Breast epithelium (tissue), 4 donors: ENCODE data around the gene RPL13A. TPM values are rescaled to one million over a fixed set of nuclear protein-coding genes. Genes with fewer than 3 reads are reported as not detected.

Experiments
- DNase-seq, 2 donors: peaks; one replicate each; pipeline ENCODE4 v3.0.0-alpha.2; 2019; ENCODE audit warnings: low spot score in 2 of 2
- H3K27ac ChIP-seq, 2 donors: fragments of 200-600 bp; sonication (generic) in 1 of 2; one replicate each; pipeline ENCODE4 v1.5.1; 2016 to 2019; ENCODE audit warnings: mild to moderate bottlenecking in 1 of 2
- H3K27me3 ChIP-seq, 2 donors: fragments of 200-600 bp; sonication (generic) in 1 of 2; one replicate each; pipeline versions ENCODE4 v1.5.1 to v1.6.0; 2017 to 2019; ENCODE audit warnings: control low read depth in 1 of 2, mild to moderate bottlenecking in 1 of 2
- H3K36me3 ChIP-seq: fragments of 200-600 bp; one replicate; pipeline ENCODE4 v1.5.1; 2019
- H3K4me1 ChIP-seq, 2 donors: fragments of 200-600 bp; sonication (generic); one replicate each; pipeline ENCODE4 v1.5.1; 2016 to 2019; ENCODE audit warnings: control low read depth in 1 of 2
- H3K4me3 ChIP-seq, 3 donors: fragments of 200-600 bp; sonication (generic); 1 replicate in 2 of 3; 2 replicates in 1 of 3; pipeline ENCODE4 v1.5.1; 2016 to 2019; ENCODE audit warnings: mild to moderate bottlenecking in 3 of 3, moderate library complexity in 2 of 3
- H3K9me3 ChIP-seq, 2 donors: fragments of 200-600 bp; sonication (generic) in 1 of 2; one replicate each; pipeline ENCODE4 v1.5.1; 2016 to 2019; ENCODE audit warnings: control low read depth in 1 of 2
- POLR2A ChIP-seq: fragments of 450-650 bp; IDR thresholded peaks from one replicate; pipeline ENCODE4 v1.6.1; 2016; ENCODE audit warnings: antibody characterized with exemption, mild to moderate bottlenecking, moderate library complexity
- POLR2AphosphoS5 ChIP-seq, 3 donors: sonication (generic); formaldehyde crosslinking; IDR thresholded peaks; one replicate each; pipeline ENCODE4 v1.6.1; 2017; ENCODE audit warnings: antibody characterized with exemption in 3 of 3
- intact Hi-C: fragments of 100-400 bp; cut with DNase I; formaldehyde crosslinking; loops from one replicate; pipeline ENCODE4 v1.15.1; 2023; ENCODE audit warnings: low total_unique reads
- total RNA-seq, 3 donors: library from RNA; depleted of rRNA; stranded (reverse); fragments of >200 nt; gene quantifications; one replicate each; pipeline ENCODE4 v1.1.0, GENCODE V29; 2016
- TF ChIP-seq, protein P1 (sequence below), 3 donors: fragments of 450-650 bp; IDR thresholded peaks; one replicate each; pipeline ENCODE4 v1.5.1; 2016 to 2017; ENCODE audit warnings: antibody characterized with exemption in 3 of 3, mild to moderate bottlenecking in 3 of 3, moderate library complexity in 3 of 3

The RPL13A gene
- total RNA-seq, 3 donors from 2014 or later = 3,591 to 5,468 (median 4,346) TPM

DNA sequence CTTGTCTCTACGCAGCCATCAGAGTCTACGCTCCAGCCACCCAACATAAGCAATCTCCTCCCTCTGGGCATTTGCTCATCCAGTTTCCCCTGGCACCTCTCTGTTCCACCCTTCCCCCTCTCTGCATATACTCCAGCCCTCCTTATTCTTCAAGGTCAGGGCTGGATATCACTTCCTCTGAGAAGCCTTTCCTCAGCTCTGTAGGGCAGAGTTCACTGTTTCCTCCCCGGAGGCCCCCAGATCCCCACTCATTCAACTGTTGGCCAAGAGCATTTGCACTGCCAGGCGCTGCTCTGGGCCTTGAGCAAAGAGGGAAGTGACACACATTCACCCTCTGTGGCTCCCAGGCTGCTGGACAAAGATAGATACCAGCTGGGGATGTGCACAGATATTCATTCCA is 28.4 kb downstream of the RPL13A start:
- intact Hi-C loops = loop anchor here (5.0 kb wide), 1 partner anchor 37 kb away; no protein-coding TSS in a partner anchor
- no peak for TF ChIP-seq POLR2A
- no peak for TF ChIP-seq POLR2AphosphoS5 (IDR thresholded peaks at IDR 0.05)
- TF ChIP-seq, protein P1, sequence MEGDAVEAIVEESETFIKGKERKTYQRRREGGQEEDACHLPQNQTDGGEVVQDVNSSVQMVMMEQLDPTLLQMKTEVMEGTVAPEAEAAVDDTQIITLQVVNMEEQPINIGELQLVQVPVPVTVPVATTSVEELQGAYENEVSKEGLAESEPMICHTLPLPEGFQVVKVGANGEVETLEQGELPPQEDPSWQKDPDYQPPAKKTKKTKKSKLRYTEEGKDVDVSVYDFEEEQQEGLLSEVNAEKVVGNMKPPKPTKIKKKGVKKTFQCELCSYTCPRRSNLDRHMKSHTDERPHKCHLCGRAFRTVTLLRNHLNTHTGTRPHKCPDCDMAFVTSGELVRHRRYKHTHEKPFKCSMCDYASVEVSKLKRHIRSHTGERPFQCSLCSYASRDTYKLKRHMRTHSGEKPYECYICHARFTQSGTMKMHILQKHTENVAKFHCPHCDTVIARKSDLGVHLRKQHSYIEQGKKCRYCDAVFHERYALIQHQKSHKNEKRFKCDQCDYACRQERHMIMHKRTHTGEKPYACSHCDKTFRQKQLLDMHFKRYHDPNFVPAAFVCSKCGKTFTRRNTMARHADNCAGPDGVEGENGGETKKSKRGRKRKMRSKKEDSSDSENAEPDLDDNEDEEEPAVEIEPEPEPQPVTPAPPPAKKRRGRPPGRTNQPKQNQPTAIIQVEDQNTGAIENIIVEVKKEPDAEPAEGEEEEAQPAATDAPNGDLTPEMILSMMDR (IDR thresholded peaks at IDR 0.05) = no peak
- Histone ChIP-seq H3K4me3 (no peak overlapping the region), H3K4me1 (no peaks in the 10 kb centered on the region), H3K27ac (no peak overlapping the region), H3K36me3 (no peaks in the 10 kb centered on the region), H3K9me3 (no peaks in the 10 kb centered on the region), H3K27me3 (no peaks in the 10 kb centered on the region)
- no peak for DNase-seq

DNA sequence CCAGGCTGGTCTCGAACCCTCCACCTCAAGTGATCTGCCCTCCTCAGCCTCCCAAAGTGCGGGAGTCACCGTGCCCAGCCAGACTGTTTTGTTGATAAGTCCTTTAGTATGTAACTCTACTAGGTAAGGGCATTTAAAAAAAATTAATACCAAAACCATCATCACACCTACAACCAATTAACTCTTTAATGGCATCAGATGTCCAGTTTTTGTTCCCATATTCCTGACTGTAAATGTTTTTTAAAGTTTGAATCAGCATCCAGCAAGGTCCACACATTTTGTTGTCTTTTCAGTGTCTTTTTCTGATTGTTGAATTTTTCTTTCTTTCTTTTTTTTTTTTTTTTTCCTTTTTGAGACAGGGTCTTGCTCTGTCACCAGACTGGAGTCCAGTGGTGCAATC is 30.6 kb downstream of the RPL13A start:
- H3K27me3 ChIP-seq = no peaks in the 10 kb centered on the region
- no peak for DNase-seq
- intact Hi-C loops = loop anchor here (5.0 kb wide), 1 partner anchor 34 kb away; no protein-coding TSS in a partner anchor
- H3K9me3 ChIP-seq = no peaks in the 10 kb centered on the region
- H3K27ac ChIP-seq = no peak overlapping the region
- H3K4me3 ChIP-seq = no peak overlapping the region
- TF ChIP-seq POLR2AphosphoS5 (IDR thresholded peaks at IDR 0.05) = no peak
- H3K4me1 ChIP-seq = no peaks in the 10 kb centered on the region
- no peaks in the 10 kb centered on the region for H3K36me3 ChIP-seq

DNA sequence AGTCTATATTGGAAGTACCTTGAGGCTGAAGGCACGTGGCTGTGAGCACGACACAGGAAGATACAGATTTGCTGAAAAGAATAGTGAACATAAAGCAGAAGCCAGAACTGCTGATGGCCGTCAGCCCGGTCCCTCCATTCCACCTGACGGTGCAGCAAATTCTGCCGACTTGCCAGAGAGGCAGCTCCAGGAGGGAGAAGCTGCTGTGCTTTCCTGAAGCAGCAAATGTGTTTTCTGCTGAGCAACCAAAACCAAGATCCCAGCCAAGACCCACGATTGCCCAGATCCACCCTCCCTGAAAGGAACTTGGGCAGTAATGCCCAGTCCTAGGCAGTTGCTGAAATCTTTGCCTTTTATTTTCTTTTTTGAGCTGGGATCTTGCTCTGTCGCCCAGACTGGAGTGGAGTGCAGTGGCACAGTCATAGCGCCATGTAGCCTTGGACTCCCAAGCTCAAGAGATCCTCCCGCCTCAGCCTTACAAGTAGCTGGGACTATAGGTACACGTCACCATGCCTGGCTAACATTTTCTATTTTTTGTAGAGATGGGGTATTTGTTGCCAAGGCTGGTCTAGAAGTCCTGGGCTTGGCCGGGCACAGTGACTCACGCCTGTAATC is 33.4 kb downstream of the RPL13A start:
- H3K27me3 ChIP-seq = no peaks in the 10 kb centered on the region
- H3K9me3 ChIP-seq = no peaks in the 10 kb centered on the region
- peak overlapping the region in 1 of 2 donors; percentile 5 for H3K27ac ChIP-seq
- intact Hi-C loops = no loop called here
- no peaks in the 10 kb centered on the region for H3K36me3 ChIP-seq
- no peaks in the 10 kb centered on the region for H3K4me1 ChIP-seq
- no peak overlapping the region for H3K4me3 ChIP-seq
- TF ChIP-seq, protein P1 (IDR thresholded peaks at IDR 0.05) = no peak
- TF ChIP-seq POLR2AphosphoS5 (IDR thresholded peaks at IDR 0.05) = no peak
- no peak for TF ChIP-seq POLR2A
- DNase-seq = no peak

DNA sequence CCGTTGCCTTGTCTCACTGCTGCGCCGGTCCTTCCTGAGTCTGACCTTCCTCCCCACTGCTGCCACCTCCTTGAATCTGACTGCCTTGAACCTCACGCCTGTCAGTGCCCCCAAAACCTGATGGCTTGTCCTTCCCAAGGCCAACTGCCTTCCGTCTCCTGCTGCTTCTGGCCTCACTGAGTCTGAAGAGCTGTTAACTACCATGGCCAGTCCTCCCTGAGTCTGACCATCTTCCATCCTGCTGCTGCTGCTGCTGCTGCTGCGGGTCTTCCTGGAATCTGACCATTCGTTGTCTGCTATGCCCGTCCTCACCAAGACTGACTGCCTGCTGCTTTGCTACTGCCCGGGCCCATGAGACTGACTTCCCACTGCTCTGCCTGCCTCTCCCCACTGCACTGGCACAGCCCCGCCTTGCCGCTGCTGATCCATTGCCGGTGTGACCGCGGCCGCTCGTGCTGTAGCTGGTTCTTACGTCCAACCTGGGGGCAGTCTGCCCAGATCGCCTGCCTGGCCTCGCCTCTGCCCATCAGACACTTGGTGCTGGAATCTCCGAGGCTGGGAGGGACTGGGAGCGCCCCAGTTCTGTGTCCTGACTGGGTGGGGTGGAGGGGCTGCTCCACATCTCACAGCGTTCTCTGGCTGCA is 37.5 kb downstream of the RPL13A start:
- Histone ChIP-seq H3K27me3 (no peaks in the 10 kb centered on the region), H3K4me3 (no peak overlapping the region), H3K36me3 (no peaks in the 10 kb centered on the region), H3K27ac (no peak overlapping the region), H3K9me3 (no peaks in the 10 kb centered on the region), H3K4me1 (no peaks in the 10 kb centered on the region)
- no peak for DNase-seq
- TF ChIP-seq POLR2AphosphoS5 (IDR thresholded peaks at IDR 0.05) (no peak), POLR2A (no peak)
- TF ChIP-seq, protein P1 (IDR thresholded peaks at IDR 0.05) = no peak
- intact Hi-C loops = no loop called here

DNA sequence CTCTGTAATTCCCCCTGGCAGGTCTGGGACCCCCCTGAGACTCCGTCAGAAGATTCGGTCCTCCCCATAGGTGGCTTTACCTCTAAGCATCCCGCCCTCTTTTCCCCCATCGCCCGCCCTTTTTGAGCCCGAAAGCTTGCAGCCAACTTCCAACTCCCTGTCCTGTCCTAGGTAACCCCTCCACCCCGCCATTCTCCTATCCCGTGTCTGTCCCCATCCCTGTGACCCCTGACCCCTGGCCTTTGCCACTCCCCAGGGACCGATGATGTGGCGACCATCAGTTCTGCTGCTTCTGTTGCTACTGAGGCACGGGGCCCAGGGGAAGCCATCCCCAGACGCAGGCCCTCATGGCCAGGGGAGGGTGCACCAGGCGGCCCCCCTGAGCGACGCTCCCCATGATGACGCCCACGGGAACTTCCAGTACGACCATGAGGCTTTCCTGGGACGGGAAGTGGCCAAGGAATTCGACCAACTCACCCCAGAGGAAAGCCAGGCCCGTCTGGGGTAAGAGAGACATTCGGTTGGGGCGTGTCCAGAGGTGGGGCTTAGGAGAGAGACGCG is 40.9 kb downstream of the RPL13A start:
- Histone ChIP-seq H3K27me3 (no peaks in the 10 kb centered on the region), H3K4me1 (no peaks in the 10 kb centered on the region), H3K27ac (peak overlapping the region; percentile 68 to 86), H3K36me3 (no peaks in the 10 kb centered on the region), H3K4me3 (peak overlapping the region; percentile 43 to 71 (median 55)), H3K9me3 (no peaks in the 10 kb centered on the region)
- no peak for DNase-seq
- intact Hi-C loops = no loop called here
- TF ChIP-seq POLR2AphosphoS5 (IDR thresholded peaks at IDR 0.05) (no peak), POLR2A (no peak)

DNA sequence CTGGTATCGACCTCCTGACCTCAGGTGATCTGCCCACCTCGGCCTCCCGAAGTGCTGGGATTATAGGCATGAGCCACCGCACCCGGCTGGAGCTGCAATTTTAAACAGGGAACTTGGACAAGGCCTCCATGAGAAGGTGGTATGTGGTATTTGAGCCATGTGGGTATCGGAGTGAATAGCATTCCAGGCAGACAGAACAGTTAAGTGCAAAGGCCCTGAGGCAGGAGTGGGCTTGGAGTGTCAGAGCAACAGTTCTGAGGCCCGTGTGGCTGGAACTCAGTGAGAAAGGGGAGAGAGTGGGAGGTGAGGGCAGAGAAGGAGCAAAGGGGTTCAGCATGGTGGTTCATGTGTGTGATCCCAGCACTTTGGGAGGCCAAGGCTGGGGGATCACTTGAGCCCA is 43.3 kb downstream of the RPL13A start:
- intact Hi-C loops = no loop called here
- no peak for TF ChIP-seq POLR2AphosphoS5 (IDR thresholded peaks at IDR 0.05)
- TF ChIP-seq, protein P1 (IDR thresholded peaks at IDR 0.05) = no peak
- no peak for TF ChIP-seq POLR2A

More for the DNA sequence above, 43.3 kb downstream of the RPL13A start:
- no peaks in the 10 kb centered on the region for H3K36me3 ChIP-seq
- no peaks in the 10 kb centered on the region for H3K9me3 ChIP-seq
- no peak overlapping the region for H3K4me3 ChIP-seq
- no peak for DNase-seq
- H3K4me1 ChIP-seq = peaks cover 0 to 3% of the 10 kb centered on the region in 2 donors
- H3K27ac ChIP-seq = no peak overlapping the region
- no peaks in the 10 kb centered on the region for H3K27me3 ChIP-seq
